OCI-LY7 (cell line): Measurements from ENCODE around the gene KRTCAP2. TPM values are rescaled to one million over a fixed set of nuclear protein-coding genes. Genes with fewer than 3 reads are reported as not detected.
"Not testable (repeated sequence)": the region's sequence is repeated elsewhere in the genome, so short reads cannot be mapped to it uniquely, and the experiment has no call there.

ENCODE experiments used
- BruUV-seq: library from RNA; stranded (reverse); fragments of 400-500 nt; replicated peaks from 2 replicates; lab custom pipeline; 2021; lab: Mats Ljungman, UMichigan
- CTCF ChIA-PET: fragments of 300-600 bp; sonication (Branson Sonifier 250); formaldehyde crosslinking; loops from one replicate; lab custom pipeline; 2022; ENCODE audit warnings: antibody characterized with exemption; ENCODE audit not compliant: unreplicated experiment; lab: Charles Lee
- POLR2A ChIA-PET: fragments of 300-600 bp; sonication (Branson Sonifier 250); formaldehyde crosslinking; loops from one replicate; lab custom pipeline; 2022; ENCODE audit warnings: antibody characterized with exemption; lab: Charles Lee
- DNase-seq: peaks from one replicate; pipeline ENCODE4 v3.0.0-alpha.2; 2015; ENCODE audit warnings: low spot score
- H2AFZ ChIP-seq: fragments of 200-600 bp; sonication (generic), shearing (Covaris generic); 2 replicates; pipeline ENCODE4 v1.6.1; 2014; ENCODE audit warnings: mild to moderate bottlenecking, antibody characterized with exemption, low read length, moderate library complexity
- H3K27ac ChIP-seq: fragments of 200-600 bp; sonication (generic); 2 replicates; pipeline ENCODE4 v1.5.1; 2014; ENCODE audit warnings: mixed run types, low read depth, mild to moderate bottlenecking, moderate library complexity, low read length, inconsistent platforms; ENCODE audit not compliant: poor library complexity, severe bottlenecking
- H3K36me3 ChIP-seq: fragments of 200-600 bp; sonication (generic); 2 replicates; pipeline ENCODE4 v1.6.1; 2014; ENCODE audit warnings: mild to moderate bottlenecking, antibody characterized with exemption, low read length, moderate library complexity, mixed read lengths; ENCODE audit not compliant: insufficient read depth
- H3K4me1 ChIP-seq: fragments of 200-600 bp; sonication (generic); 2 replicates; pipeline ENCODE4 v1.5.1; 2014; ENCODE audit warnings: mild to moderate bottlenecking, low read length; ENCODE audit not compliant: insufficient read depth, poor library complexity, severe bottlenecking
- H3K4me2 ChIP-seq: fragments of 200-600 bp; sonication (generic); 2 replicates; pipeline ENCODE4 v1.6.1; 2014; ENCODE audit warnings: mild to moderate bottlenecking, low read length
- H3K4me3 ChIP-seq: fragments of 200-600 bp; sonication (generic); 2 replicates; pipeline ENCODE4 v1.5.1; 2014; ENCODE audit warnings: mild to moderate bottlenecking, low read depth, low read length; ENCODE audit not compliant: poor library complexity, severe bottlenecking
- H3K79me2 ChIP-seq: fragments of 200-600 bp; sonication (generic); 2 replicates; pipeline ENCODE4 v1.6.1; 2016; ENCODE audit warnings: low read depth, mild to moderate bottlenecking, low read length, moderate library complexity, mixed read lengths; ENCODE audit not compliant: insufficient read depth
- H3K9me2 ChIP-seq: fragments of 200-600 bp; sonication (generic); 2 replicates; pipeline ENCODE4 v1.6.1; 2016; ENCODE audit warnings: mild to moderate bottlenecking, low read length, mixed read lengths; ENCODE audit not compliant: insufficient read depth
- H3K9me3 ChIP-seq: fragments of 200-600 bp; sonication (generic); 2 replicates; pipeline ENCODE4 v1.6.1; 2014; ENCODE audit warnings: mild to moderate bottlenecking, mixed run types, low read length, mixed read lengths
- H4K20me1 ChIP-seq: fragments of 200-600 bp; sonication (generic); 2 replicates; pipeline ENCODE4 v1.6.1; 2014; ENCODE audit warnings: mild to moderate bottlenecking, antibody characterized with exemption, low read length, moderate library complexity, mixed read lengths; ENCODE audit not compliant: insufficient read depth
- CTCF ChIP-seq: fragments of 200-600 bp; sonication (generic); conservative IDR thresholded peaks from 2 replicates; pipeline ENCODE4 v1.5.1; 2014; ENCODE audit warnings: mild to moderate bottlenecking, antibody characterized with exemption, low read length, moderate library complexity, mixed read lengths
- EZH2phosphoT487 ChIP-seq: fragments of 200-600 bp; sonication (generic); IDR thresholded peaks from 2 replicates; pipeline ENCODE4 v1.6.1; 2018; ENCODE audit warnings: low read depth, borderline replicate concordance, mild to moderate bottlenecking, mixed run types, antibody characterized with exemption, low read length, moderate library complexity, mixed read lengths
- intact Hi-C: fragments of 100-400 bp; cut with micrococcal nuclease; formaldehyde crosslinking; loops from one replicate; pipeline ENCODE4 v1.10.0; 2022; ENCODE audit not compliant: unreplicated experiment
- total RNA-seq, 2 experiments: library from RNA; depleted of rRNA in 1 of 2; stranded (reverse); fragments of >200 nt in 1 of 2; shearing (Covaris generic) in 1 of 2; gene quantifications; 2 replicates each; pipeline ENCODE4 v1.2.3, GENCODE V29; 2014 to 2022

The KRTCAP2 gene
- total RNA-seq, 2 experiments from 2014 or later: 128 to 141 TPM

- DNase-seq: no peak
- BruUV-seq: no TSS peak
- CTCF ChIA-PET: interaction anchor here (1.7 to 2.3 kb wide), 2 partner anchors 74 to 81 kb away, joined by 7 read pairs; no protein-coding TSS in a partner anchor
- Histone ChIP-seq H3K79me2 (no peaks in the 10 kb centered on the region), H2AFZ (no peak overlapping the region), H3K9me3 (no peaks in the 10 kb centered on the region), H3K27ac (no peak overlapping the region), H4K20me1 (no peaks in the 10 kb centered on the region), H3K4me2 (no peak overlapping the region), H3K4me3 (no peak overlapping the region), H3K4me1 (peaks cover 12% of the 10 kb centered on the region), H3K36me3 (peaks cover 18% of the 10 kb centered on the region; the same call in 1 of the 2 replicates), H3K9me2 (no peaks in the 10 kb centered on the region)
- intact Hi-C loops: no loop called here
- POLR2A ChIA-PET: interaction anchor here (0.6 kb wide), 2 partner anchors 109 to 132 kb away, joined by 4 to 5 read pairs; no protein-coding TSS in a partner anchor
- no peak for TF ChIP-seq EZH2phosphoT487
- TF ChIP-seq CTCF: no peak
Measured at GRCh38 chr1:155166051-155166470, 7.0 kb downstream of the KRTCAP2 start.

- H3K9me3 ChIP-seq, H4K20me1 ChIP-seq, H3K27ac ChIP-seq, DNase-seq, BruUV-seq, intact Hi-C loops, POLR2A ChIA-PET, H3K4me3 ChIP-seq, H3K9me2 ChIP-seq, H2AFZ ChIP-seq, H3K79me2 ChIP-seq, H3K4me2 ChIP-seq: not testable (repeated sequence)
- CTCF ChIA-PET: interaction anchor here (2.3 kb wide), 1 partner anchor 73 kb away, joined by 7 read pairs; no protein-coding TSS in a partner anchor
- peaks cover 12% of the 10 kb centered on the region for H3K4me1 ChIP-seq
- peaks cover 11% of the 10 kb centered on the region; the same call in 1 of the 2 replicates for H3K36me3 ChIP-seq
Measured at GRCh38 chr1:155164625-155165024, 8.5 kb downstream of the KRTCAP2 start.

GRCh38 chr1:155163785-155164184 lies 9.3 kb downstream of the KRTCAP2 start:
- H2AFZ ChIP-seq, H3K9me3 ChIP-seq, H3K27ac ChIP-seq, H3K9me2 ChIP-seq, H3K4me3 ChIP-seq, H4K20me1 ChIP-seq, BruUV-seq, H3K79me2 ChIP-seq, intact Hi-C loops, H3K4me2 ChIP-seq, DNase-seq, CTCF ChIA-PET, POLR2A ChIA-PET, H3K36me3 ChIP-seq: not testable (repeated sequence)
- H3K4me1 ChIP-seq: peaks cover 12% of the 10 kb centered on the region

- H3K4me1 ChIP-seq, H4K20me1 ChIP-seq, H3K4me2 ChIP-seq, DNase-seq, H3K9me2 ChIP-seq, CTCF ChIA-PET, H3K36me3 ChIP-seq, H3K4me3 ChIP-seq, H3K79me2 ChIP-seq, H2AFZ ChIP-seq, H3K9me3 ChIP-seq, intact Hi-C loops, H3K27ac ChIP-seq, BruUV-seq: not testable (repeated sequence)
- POLR2A ChIA-PET: interaction anchor here (0.6 to 0.7 kb wide), 2 partner anchors 72 to 496 kb away, joined by 3 read pairs; no protein-coding TSS in a partner anchor
Measured at GRCh38 chr1:155162631-155163030, 10.5 kb downstream of the KRTCAP2 start.
